MM.1S (cell line): ENCODE measurements around the gene COQ8A.

Experiments
- DNase-seq: peaks from one replicate; pipeline ENCODE4 v3.0.0-alpha.2; 2015
- H2AFZ ChIP-seq: fragments of 300-600 bp; sonication (generic); 2 replicates; pipeline ENCODE4 v1.6.0; 2016; ENCODE audit warnings: antibody characterized with exemption, low read length
- H3F3A ChIP-seq: fragments of 300-600 bp; sonication (generic); 2 replicates; pipeline ENCODE4 v1.6.1; 2016; ENCODE audit warnings: mild to moderate bottlenecking, antibody characterized with exemption, low read length, moderate library complexity, mixed read lengths; ENCODE audit not compliant: insufficient read depth
- H3K27ac ChIP-seq: fragments of 300-600 bp; sonication (generic); 2 replicates; pipeline ENCODE4 v1.5.1; 2016; ENCODE audit warnings: mild to moderate bottlenecking, low read length
- H3K27me3 ChIP-seq: fragments of 300-600 bp; sonication (generic); replicated peaks from 2 replicates; pipeline ENCODE4 v1.6.0; 2016; ENCODE audit warnings: low read length; ENCODE audit not compliant: insufficient read depth
- H3K36me3 ChIP-seq: fragments of 300-600 bp; sonication (generic); replicated peaks from 2 replicates; pipeline ENCODE4 v1.6.1; 2016; ENCODE audit warnings: mild to moderate bottlenecking, low read length, mixed read lengths; ENCODE audit not compliant: insufficient read depth
- H3K4me1 ChIP-seq: fragments of 300-600 bp; sonication (generic); 2 replicates; pipeline ENCODE4 v1.6.1; 2016; ENCODE audit warnings: low read length, mixed read lengths
- H3K4me2 ChIP-seq: fragments of 300-600 bp; sonication (generic); 2 replicates; pipeline ENCODE4 v1.6.0; 2016; ENCODE audit warnings: low read depth, low read length
- H3K4me3 ChIP-seq: fragments of 300-600 bp; sonication (generic); 2 replicates; pipeline ENCODE4 v1.5.1; 2016; ENCODE audit warnings: low read length, mixed read lengths
- H3K79me2 ChIP-seq: fragments of 300-600 bp; sonication (generic); 2 replicates; pipeline ENCODE4 v1.6.1; 2016; ENCODE audit warnings: mixed run types, low read length, mixed read lengths
- H3K9ac ChIP-seq: fragments of 300-600 bp; sonication (generic); 2 replicates; pipeline ENCODE4 v1.6.1; 2016; ENCODE audit warnings: low read length, mixed read lengths
- H3K9me2 ChIP-seq: fragments of 300-600 bp; sonication (generic); replicated peaks from 2 replicates; pipeline ENCODE4 v1.6.1; 2016; ENCODE audit warnings: mild to moderate bottlenecking, low read length, mixed read lengths; ENCODE audit not compliant: insufficient read depth
- H3K9me3 ChIP-seq: fragments of 300-600 bp; sonication (generic); replicated peaks from 2 replicates; pipeline ENCODE4 v1.6.1; 2016; ENCODE audit warnings: mild to moderate bottlenecking, low read length, mixed read lengths; ENCODE audit not compliant: insufficient read depth
- H4K20me1 ChIP-seq: fragments of 300-600 bp; sonication (generic); 2 replicates; pipeline ENCODE4 v1.6.1; 2016; ENCODE audit warnings: mild to moderate bottlenecking, low read length, moderate library complexity, mixed read lengths; ENCODE audit not compliant: insufficient read depth
- CTCF ChIP-seq: fragments of 300-600 bp; sonication (generic); IDR thresholded peaks from 2 replicates; pipeline ENCODE4 v1.5.1; 2016; ENCODE audit warnings: antibody characterized with exemption, low read length, mixed read lengths
- EZH2 ChIP-seq: fragments of 300-600 bp; sonication (generic); optimal IDR thresholded peaks from 2 replicates; pipeline ENCODE3; 2017; ENCODE audit warnings: low read depth, mild to moderate bottlenecking, antibody characterized with exemption, low read length, mixed read lengths
- EZH2phosphoT487 ChIP-seq: fragments of 300-600 bp; sonication (generic); IDR thresholded peaks from 2 replicates; pipeline ENCODE4 v1.6.1; 2018; ENCODE audit warnings: antibody characterized with exemption, low read length

COQ8A gene

GRCh38 chr1:227010645-227011044 lies 70.6 kb downstream of the COQ8A start:
- DNase-seq, result no peak

DNA sequence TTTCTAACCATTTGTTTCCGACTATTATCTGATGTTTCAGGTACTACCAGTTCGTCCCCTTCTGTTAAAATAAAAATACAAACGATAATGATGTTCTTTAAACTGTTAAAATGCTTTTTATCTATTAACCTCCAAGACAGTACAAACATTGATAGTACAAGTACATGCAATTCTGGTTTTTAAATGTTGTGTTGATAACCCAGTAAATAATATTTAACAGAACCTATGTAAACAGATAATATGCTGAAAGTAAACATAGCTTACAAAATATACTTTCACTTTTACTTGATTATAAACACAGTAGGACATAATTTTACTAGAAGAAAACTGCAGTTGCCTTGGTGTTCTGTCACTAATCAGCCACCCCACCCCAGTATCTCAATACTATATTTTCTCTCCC lies 76.9 kb downstream of the COQ8A start:
- DNase-seq, result no peak
- H4K20me1 ChIP-seq, result no peaks in the 10 kb centered on the region
- TF ChIP-seq EZH2 (no peak), CTCF (no peak), EZH2phosphoT487 (no peak)
- H3K27ac ChIP-seq, result no peak overlapping the region
- H3K4me2 ChIP-seq, result no peak overlapping the region
- no peaks in the 10 kb centered on the region for H3F3A ChIP-seq
- H3K36me3 ChIP-seq, result no peaks in the 10 kb centered on the region
- no peak overlapping the region for H2AFZ ChIP-seq
- H3K9me3 ChIP-seq, result no peaks in the 10 kb centered on the region
- no peaks in the 10 kb centered on the region for H3K4me1 ChIP-seq
- no peaks in the 10 kb centered on the region for H3K9me2 ChIP-seq
- H3K9ac ChIP-seq, result no peak overlapping the region
- no peaks in the 10 kb centered on the region for H3K79me2 ChIP-seq
- H3K27me3 ChIP-seq, result no peaks in the 10 kb centered on the region
- H3K4me3 ChIP-seq, result no peak overlapping the region

More at GRCh38 chr1:227010645-227011044, 70.6 kb downstream of the COQ8A start:
- Histone ChIP-seq H3K27me3 (no peaks in the 10 kb centered on the region), H4K20me1 (no peaks in the 10 kb centered on the region), H2AFZ (no peak overlapping the region), H3K4me3 (no peak overlapping the region), H3K4me1 (no peaks in the 10 kb centered on the region), H3K27ac (no peak overlapping the region), H3F3A (no peaks in the 10 kb centered on the region), H3K36me3 (no peaks in the 10 kb centered on the region), H3K9me3 (no peaks in the 10 kb centered on the region), H3K9me2 (no peaks in the 10 kb centered on the region), H3K79me2 (no peaks in the 10 kb centered on the region), H3K4me2 (no peak overlapping the region), H3K9ac (no peak overlapping the region)
- TF ChIP-seq CTCF (no peak), EZH2 (no peak), EZH2phosphoT487 (no peak)

GRCh38 chr1:227032396-227032795 lies 92.3 kb downstream of the COQ8A start:
- H2AFZ ChIP-seq, result no peak overlapping the region
- no peaks in the 10 kb centered on the region for H3K27me3 ChIP-seq
- no peaks in the 10 kb centered on the region for H3K9me2 ChIP-seq
- TF ChIP-seq EZH2 (no peak), EZH2phosphoT487 (no peak), CTCF (no peak)
- H3K4me2 ChIP-seq, result no peak overlapping the region
- H3K79me2 ChIP-seq, result no peaks in the 10 kb centered on the region
- H3K4me1 ChIP-seq, result no peaks in the 10 kb centered on the region
- H3K9ac ChIP-seq, result no peak overlapping the region
- no peak for DNase-seq
- no peaks in the 10 kb centered on the region for H3K36me3 ChIP-seq
- no peak overlapping the region for H3K4me3 ChIP-seq
- no peaks in the 10 kb centered on the region for H3F3A ChIP-seq
- H3K27ac ChIP-seq, result no peak overlapping the region
- no peaks in the 10 kb centered on the region for H4K20me1 ChIP-seq
- no peaks in the 10 kb centered on the region for H3K9me3 ChIP-seq
